ENCODE measurements around the gene IDI2. TPM values are rescaled to one million over a fixed set of nuclear protein-coding genes. Genes with fewer than 3 reads are reported as not detected.
"Not testable (repeated sequence)": the region's sequence is repeated elsewhere in the genome, so short reads cannot be mapped to it uniquely, and the experiment has no call there.

The IDI2 gene
- total and polyA plus RNA-seq, 2 donors, result not detected

GRCh38 chr10:1038769-1039168 lies 13.1 kb upstream of the IDI2 start:
- H3K36me3 ChIP-seq (ENCODE audit: insufficient read depth), result not testable (repeated sequence)

GRCh38 chr10:1037098-1037497 lies 11.4 kb upstream of the IDI2 start:
- 87% methylated on average over 11 of the region's 11 CpGs for WGBS

More at GRCh38 chr10:1038769-1039168, 13.1 kb upstream of the IDI2 start:
- H3K4me1 ChIP-seq (ENCODE audit: insufficient read depth); DNase-seq (ENCODE audit: extremely low spot score); H3K4me3 ChIP-seq (ENCODE audit: low read depth, low read length); H3K27ac ChIP-seq (ENCODE audit: low read depth): not testable (repeated sequence)
- 92% methylated on average over 13 of the region's 20 CpGs for WGBS

GRCh38 chr10:1036341-1036791 lies 10.7 kb upstream of the IDI2 start:
- 82% methylated on average over 14 of the region's 14 CpGs for WGBS
- H3K4me3 ChIP-seq (ENCODE audit: low read depth, low read length), result no peak overlapping the region
- H3K4me1 ChIP-seq (ENCODE audit: insufficient read depth), result no peaks in the 10 kb centered on the region
- no peaks in the 10 kb centered on the region for H3K36me3 ChIP-seq (ENCODE audit: insufficient read depth)
- no peak for DNase-seq (ENCODE audit: extremely low spot score)
- no peak overlapping the region for H3K27ac ChIP-seq (ENCODE audit: low read depth)

More at GRCh38 chr10:1037098-1037497, 11.4 kb upstream of the IDI2 start:
- no peak overlapping the region for H3K4me3 ChIP-seq (ENCODE audit: low read depth, low read length)
- no peak overlapping the region for H3K27ac ChIP-seq (ENCODE audit: low read depth)
- H3K4me1 ChIP-seq (ENCODE audit: insufficient read depth), result no peaks in the 10 kb centered on the region
- DNase-seq (ENCODE audit: extremely low spot score), result no peak
- no peaks in the 10 kb centered on the region for H3K36me3 ChIP-seq (ENCODE audit: insufficient read depth)

- H3K4me1 ChIP-seq (ENCODE audit: insufficient read depth), result no peaks in the 10 kb centered on the region
- H3K4me3 ChIP-seq (ENCODE audit: low read depth, low read length), result no peak overlapping the region
- no peak for DNase-seq (ENCODE audit: extremely low spot score)
- H3K27ac ChIP-seq (ENCODE audit: low read depth), result peak overlapping the region; percentile 53
- H3K36me3 ChIP-seq (ENCODE audit: insufficient read depth), result no peaks in the 10 kb centered on the region
- 51% methylated on average over 6 of the region's 6 CpGs for WGBS
Measured at GRCh38 chr10:1035201-1035600, 9.5 kb upstream of the IDI2 start.

GRCh38 chr10:1034758-1035157 lies 9.1 kb upstream of the IDI2 start:
- no peak for DNase-seq (ENCODE audit: extremely low spot score)
- Histone ChIP-seq H3K36me3 (ENCODE audit: insufficient read depth) (no peaks in the 10 kb centered on the region), H3K27ac (ENCODE audit: low read depth) (no peak overlapping the region), H3K4me1 (ENCODE audit: insufficient read depth) (no peaks in the 10 kb centered on the region), H3K4me3 (ENCODE audit: low read depth, low read length) (no peak overlapping the region)
- 37% methylated on average over 3 of the region's 3 CpGs for WGBS

- Histone ChIP-seq H3K4me3 (ENCODE audit: low read depth, low read length) (no peak overlapping the region), H3K4me1 (ENCODE audit: insufficient read depth) (no peaks in the 10 kb centered on the region), H3K27ac (ENCODE audit: low read depth) (no peak overlapping the region), H3K36me3 (ENCODE audit: insufficient read depth) (no peaks in the 10 kb centered on the region)
- no peak for DNase-seq (ENCODE audit: extremely low spot score)
- 93% methylated on average over 1 of the region's 1 CpG for WGBS
Measured at GRCh38 chr10:1033601-1034000, 7.9 kb upstream of the IDI2 start.

GRCh38 chr10:1029838-1030237 lies 4.2 kb upstream of the IDI2 start:
- Histone ChIP-seq H3K27ac (ENCODE audit: low read depth) (no peak overlapping the region), H3K4me1 (ENCODE audit: insufficient read depth) (no peaks in the 10 kb centered on the region), H3K4me3 (ENCODE audit: low read depth, low read length) (no peak overlapping the region), H3K36me3 (ENCODE audit: insufficient read depth) (no peaks in the 10 kb centered on the region)
- DNase-seq (ENCODE audit: extremely low spot score), result no peak
- WGBS, result 97% methylated on average over 7 of the region's 7 CpGs

GRCh38 chr10:1026578-1026977 lies 919 bp upstream of the IDI2 start:
- no peak overlapping the region for H3K27ac ChIP-seq (ENCODE audit: low read depth)
- 95% methylated on average over 6 of the region's 6 CpGs for WGBS
- H3K4me3 ChIP-seq (ENCODE audit: low read depth, low read length), result no peak overlapping the region
- H3K36me3 ChIP-seq (ENCODE audit: insufficient read depth), result no peaks in the 10 kb centered on the region
- no peak for DNase-seq (ENCODE audit: extremely low spot score)
- no peaks in the 10 kb centered on the region for H3K4me1 ChIP-seq (ENCODE audit: insufficient read depth)

- no peak for DNase-seq (ENCODE audit: extremely low spot score)
- no peaks in the 10 kb centered on the region for H3K4me1 ChIP-seq (ENCODE audit: insufficient read depth)
- H3K27ac ChIP-seq (ENCODE audit: low read depth), result no peak overlapping the region
- 92% methylated on average over 12 of the region's 12 CpGs for WGBS
- no peak overlapping the region for H3K4me3 ChIP-seq (ENCODE audit: low read depth, low read length)
- no peaks in the 10 kb centered on the region for H3K36me3 ChIP-seq (ENCODE audit: insufficient read depth)
Measured at GRCh38 chr10:1024103-1024502, 1.6 kb downstream of the IDI2 start.

- no peak overlapping the region for H3K27ac ChIP-seq (ENCODE audit: low read depth)
- no peak overlapping the region for H3K4me3 ChIP-seq (ENCODE audit: low read depth, low read length)
- whole genome bisulfite sequencing, result 78% methylated on average over 12 of the region's 12 CpGs
- no peaks in the 10 kb centered on the region for H3K4me1 ChIP-seq (ENCODE audit: insufficient read depth)
- H3K36me3 ChIP-seq (ENCODE audit: insufficient read depth), result no peaks in the 10 kb centered on the region
- no peak for DNase-seq (ENCODE audit: extremely low spot score)
Measured at GRCh38 chr10:1022413-1022812, 3.2 kb downstream of the IDI2 start.

GRCh38 chr10:1020958-1021357 lies 4.7 kb downstream of the IDI2 start:
- Histone ChIP-seq H3K4me1 (ENCODE audit: insufficient read depth) (no peaks in the 10 kb centered on the region), H3K36me3 (ENCODE audit: insufficient read depth) (no peaks in the 10 kb centered on the region), H3K27ac (ENCODE audit: low read depth) (no peak overlapping the region), H3K4me3 (ENCODE audit: low read depth, low read length) (no peak overlapping the region)
- DNase-seq (ENCODE audit: extremely low spot score), result no peak
- 93% methylated on average over 9 of the region's 9 CpGs for WGBS

GRCh38 chr10:1020460-1020859 lies 5.2 kb downstream of the IDI2 start:
- H3K4me3 ChIP-seq (ENCODE audit: low read depth, low read length), result no peak overlapping the region
- 93% methylated on average over 10 of the region's 10 CpGs for WGBS
- H3K4me1 ChIP-seq (ENCODE audit: insufficient read depth), result no peaks in the 10 kb centered on the region
- no peak overlapping the region for H3K27ac ChIP-seq (ENCODE audit: low read depth)
- H3K36me3 ChIP-seq (ENCODE audit: insufficient read depth), result no peaks in the 10 kb centered on the region
- DNase-seq (ENCODE audit: extremely low spot score), result no peak

- Histone ChIP-seq H3K4me1 (ENCODE audit: insufficient read depth) (no peaks in the 10 kb centered on the region), H3K36me3 (ENCODE audit: insufficient read depth) (no peaks in the 10 kb centered on the region), H3K27ac (ENCODE audit: low read depth) (no peak overlapping the region), H3K4me3 (ENCODE audit: low read depth, low read length) (no peak overlapping the region)
- no peak for DNase-seq (ENCODE audit: extremely low spot score)
- 94% methylated on average over 10 of the region's 10 CpGs for WGBS
Measured at GRCh38 chr10:1019362-1019761, 6.3 kb downstream of the IDI2 start.

- H3K27ac ChIP-seq (ENCODE audit: low read depth), result no peak overlapping the region
- 96% methylated on average over 11 of the region's 11 CpGs for WGBS
- H3K36me3 ChIP-seq (ENCODE audit: insufficient read depth), result no peaks in the 10 kb centered on the region
Measured at GRCh38 chr10:1015688-1016087, 10.0 kb downstream of the IDI2 start.

GRCh38 chr10:1011696-1012095 lies 14.0 kb downstream of the IDI2 start:
- H3K27ac ChIP-seq (ENCODE audit: low read depth), result no peak overlapping the region
- DNase-seq (ENCODE audit: extremely low spot score), result no peak
- H3K4me1 ChIP-seq (ENCODE audit: insufficient read depth), result no peaks in the 10 kb centered on the region
- H3K4me3 ChIP-seq (ENCODE audit: low read depth, low read length), result no peak overlapping the region
- WGBS, result 93% methylated on average over 16 of the region's 16 CpGs
- H3K36me3 ChIP-seq (ENCODE audit: insufficient read depth), result peaks cover 3% of the 10 kb centered on the region

More at GRCh38 chr10:1015688-1016087, 10.0 kb downstream of the IDI2 start:
- H3K4me3 ChIP-seq (ENCODE audit: low read depth, low read length), result no peak overlapping the region
- no peak for DNase-seq (ENCODE audit: extremely low spot score)
- no peaks in the 10 kb centered on the region for H3K4me1 ChIP-seq (ENCODE audit: insufficient read depth)
